Measurements from ENCODE around the gene KPNA3.

- no peak for TF ChIP-seq CTCF (conservative IDR thresholded peaks at IDR 0.05; ENCODE audit: low read depth, low read length)
- no peak for TF ChIP-seq EZH2 (IDR thresholded peaks at IDR 0.05; ENCODE audit: borderline replicate concordance, low read depth, low read length, poor library complexity, severe bottlenecking)
Measured at GRCh38 chr13:49827336-49827735, 34.9 kb upstream of the KPNA3 start.
